HepG2 (cell line): ENCODE data around the gene RHBDD3. TPM values are rescaled to one million over a fixed set of nuclear protein-coding genes. Genes with fewer than 3 reads are reported as not detected.
A peak's percentile ranks its signal among the peaks of the same experiment; 100 is the strongest.

Source experiments
- AFF4 ChIP-seq: sonication (generic); formaldehyde crosslinking; IDR thresholded peaks from 2 replicates; pipeline ENCODE4 v1.4.0; 2020; ENCODE audit warnings: missing genetic modification reagents
- ARNT2 ChIP-seq: sonication (generic); formaldehyde crosslinking; IDR thresholded peaks from 2 replicates; pipeline ENCODE4 v1.8.0; 2022; ENCODE audit warnings: mild to moderate bottlenecking, low read depth, missing genetic modification reagents, moderate library complexity
- ATF7 ChIP-seq, 2 experiments: fragments of 450-650 bp in 1 of 2; sonication (generic) in 1 of 2; formaldehyde crosslinking in 1 of 2; IDR thresholded peaks; 2 replicates each; pipeline versions ENCODE4 v1.4.0 to v1.6.1; 2016 to 2020; ENCODE audit warnings: antibody characterized with exemption in 1 of 2, mild to moderate bottlenecking in 1 of 2, missing genetic modification reagents in 1 of 2
- BHLHE40 ChIP-seq: IDR thresholded peaks from 2 replicates; pipeline ENCODE4 v1.6.1; 2011; ENCODE audit warnings: low read length, improper control_type of control experiment
- EZH2 ChIP-seq: conservative IDR thresholded peaks from 2 replicates; pipeline ENCODE4 v1.6.1; 2012; ENCODE audit warnings: mild to moderate bottlenecking, low read depth, low read length, moderate library complexity
- KAT8 ChIP-seq: IDR thresholded peaks from 2 replicates; pipeline ENCODE4 v1.6.1; 2016; ENCODE audit warnings: missing genetic modification reagents, missing compliant biosample characterization
- PRDM15 ChIP-seq: sonication (generic); formaldehyde crosslinking; IDR thresholded peaks from 2 replicates; pipeline ENCODE4 v1.4.0; 2020; ENCODE audit warnings: missing genetic modification reagents
- TFDP2 ChIP-seq: sonication (generic); formaldehyde crosslinking; IDR thresholded peaks from 2 replicates; pipeline ENCODE4 v1.4.0; 2020; ENCODE audit warnings: missing genetic modification reagents
- ZC3H13 ChIP-seq: sonication (generic); formaldehyde crosslinking; IDR thresholded peaks from 2 replicates; pipeline ENCODE4 v1.8.1; 2023; ENCODE audit warnings: mild to moderate bottlenecking, missing genetic modification reagents, moderate library complexity
- ZNF12 ChIP-seq: sonication (generic); formaldehyde crosslinking; IDR thresholded peaks from 2 replicates; pipeline ENCODE4 v1.5.0; 2020; ENCODE audit warnings: missing genetic modification reagents
- ZNF142 ChIP-seq: sonication (generic); formaldehyde crosslinking; IDR thresholded peaks from 2 replicates; pipeline ENCODE4 v1.4.0; 2020; ENCODE audit warnings: missing genetic modification reagents
- ZNF543 ChIP-seq: sonication (generic); formaldehyde crosslinking; IDR thresholded peaks from 2 replicates; pipeline ENCODE4 v1.4.0; 2020; ENCODE audit warnings: mild to moderate bottlenecking, missing genetic modification reagents
- ZNF781 ChIP-seq: sonication (generic); formaldehyde crosslinking; IDR thresholded peaks from 2 replicates; pipeline ENCODE4 v1.5.1; 2020; ENCODE audit warnings: borderline replicate concordance, mild to moderate bottlenecking, missing genetic modification reagents; ENCODE audit errors: not compliant biosample characterization
- polyA plus RNA-seq, 8 experiments: library from polyadenylated mRNA; depleted of rRNA in 3 of 8; stranded (reverse) in 7 of 8; unstranded in 1 of 8; fragments of >200 nt; fragmentation: Illumina TruSeq in 4 of 8; extraction: Trizol in 4 of 8; gene quantifications; 2 replicates each; pipeline versions ENCODE4 v1.2.1 to v1.2.3, GENCODE V29; 2011 to 2016; ENCODE audit warnings: low read depth in 4 of 8, missing spikeins in 1 of 8, mixed read lengths in 1 of 8; ENCODE audit not compliant: insufficient read depth in 1 of 8
- total RNA-seq, 5 experiments: library from RNA; depleted of rRNA; stranded (reverse); fragments of >200 nt; fragmentation: Illumina TruSeq; extraction: Trizol; gene quantifications; 2 replicates each; pipeline ENCODE4 v1.2.3, GENCODE V29; 2016; ENCODE audit warnings: low read depth in 1 of 5

The RHBDD3 gene
- total and polyA plus RNA-seq, 2 of the 13 experiments (the other 11 are each of a cell fraction or from before 2014, with no cell fraction given) = 12.1 to 26.7 TPM

- TF ChIP-seq PRDM15 (CRISPR knock-in tag) (no peak), KAT8 (CRISPR knock-in tag) (no peak), TFDP2 (CRISPR knock-in tag) (peak; percentile 77; the same call in 1 of the 2 replicates), AFF4 (no peak), ZC3H13 (CRISPR knock-in tag) (peak; percentile 61; the same call in 1 of the 2 replicates), EZH2 (no peak), BHLHE40 (no peak), ARNT2 (CRISPR knock-in tag) (0 out of 2 replicates have a peak, but pooled peaks have one; percentile 54), ATF7 (IDR thresholded peaks at IDR 0.05) (no peak), ATF7 (CRISPR knock-in tag; IDR thresholded peaks at IDR 0.05) (no peak; the same call in 1 of the 2 replicates), ZNF543 (0 out of 2 replicates have a peak, but pooled peaks have one; percentile 52), ZNF142 (peak; percentile 60; the same call in 1 of the 2 replicates), ZNF12 (CRISPR knock-in tag) (no peak), ZNF781 (CRISPR knock-in tag) (no peak)
These were observed 889 bp upstream of the RHBDD3 start (continued) for GRCh38 chr22:29268511-29269229.
